HCT116 (cell line): Measurements from ENCODE around the gene IQCH.

Experiments
- CTCF ChIP-seq, 3 experiments: fragments of 200-600 bp in 1 of 3; sonication (generic) in 1 of 3; IDR thresholded peaks in 2 of 3; conservative IDR thresholded peaks in 1 of 3; 2 replicates each; pipeline ENCODE4 v1.5.1; 2012 to 2017; ENCODE audit warnings: low read depth in 2 of 3, low read length in 2 of 3, antibody characterized with exemption in 1 of 3, borderline replicate concordance in 1 of 3, control low read depth in 1 of 3, mild to moderate bottlenecking in 1 of 3, mixed read lengths in 1 of 3, mixed run types in 1 of 3, moderate library complexity in 1 of 3; ENCODE audit not compliant: insufficient read depth in 1 of 3
- ZNF274 ChIP-seq: fragments of 200-500 bp; sonication (Bioruptor generic); IDR thresholded peaks from 2 replicates; pipeline ENCODE4 v1.6.1; 2014; ENCODE audit warnings: mild to moderate bottlenecking, low read depth, low read length, inconsistent platforms

- TF ChIP-seq ZNF274, result no peak
- TF ChIP-seq CTCF (IDR thresholded peaks at IDR 0.05 in 2 of 3, conservative IDR thresholded peaks at IDR 0.05 in 1 of 3; ENCODE audit: borderline replicate concordance in 1 of 3, insufficient read depth in 1 of 3, low read depth in 2 of 3, low read length in 2 of 3), result no peak
Measured at GRCh38 chr15:67547836-67548235, 293.2 kb downstream of the IQCH start.
